ENCODE data around the gene SDR42E2.

DNA sequence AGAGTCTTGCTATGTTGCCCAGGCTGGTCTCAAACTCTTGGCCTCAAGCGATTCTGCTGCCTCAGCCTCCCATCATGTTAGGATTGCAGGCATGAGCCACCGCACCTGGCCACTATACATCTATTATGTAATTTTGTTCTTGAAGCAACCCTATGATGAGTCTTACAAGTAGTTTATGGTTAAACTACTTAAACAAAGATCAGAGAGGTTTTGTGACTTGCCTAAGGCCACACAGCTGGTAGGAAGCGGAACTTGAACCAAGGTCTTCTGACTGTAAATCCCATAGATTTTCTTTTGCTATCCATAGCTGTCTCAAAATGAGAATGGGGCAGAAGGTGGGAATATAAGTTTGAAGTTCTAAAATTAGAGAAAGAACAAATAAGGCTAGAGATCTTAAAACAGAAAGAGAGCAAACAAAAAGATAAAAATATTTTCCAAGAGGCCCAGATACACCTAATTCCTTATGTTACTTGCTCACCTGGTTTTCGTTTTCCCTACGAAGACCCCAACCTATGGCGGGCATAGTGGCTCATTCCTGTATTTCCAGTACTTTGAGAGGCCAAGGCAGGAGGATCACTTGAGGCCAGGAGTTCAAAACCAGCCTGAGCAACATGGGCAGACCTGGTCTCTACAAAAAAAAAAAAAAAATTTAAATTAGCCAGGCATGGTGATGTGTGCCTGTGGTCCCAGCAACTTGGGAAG, 37.6 kb upstream of the SDR42E2 start:
- no peak for TF ChIP-seq CTCF (conservative IDR thresholded peaks at IDR 0.05; ENCODE audit: low read depth, low read length)
- TF ChIP-seq EZH2 (IDR thresholded peaks at IDR 0.05; ENCODE audit: low read length, unreplicated experiment), result no peak
- no peak for TF ChIP-seq EZH2phosphoT487 (IDR thresholded peaks at IDR 0.05; ENCODE audit: borderline replicate concordance, low read length)
